Stomach (tissue), 4 donors: ENCODE data around the gene PLEKHF1.

ENCODE experiments used
- EP300 ChIP-seq: sonication (generic); formaldehyde crosslinking; IDR thresholded peaks from one replicate; pipeline ENCODE4 v1.6.1; 2017; ENCODE audit warnings: antibody characterized with exemption
- POLR2A ChIP-seq, 4 donors: fragments of 450-650 bp; IDR thresholded peaks; one replicate each; pipeline ENCODE4 v1.6.1; 2016; ENCODE audit warnings: antibody characterized with exemption in 4 of 4, control low read depth in 2 of 4, mild to moderate bottlenecking in 1 of 4, moderate library complexity in 1 of 4
- POLR2AphosphoS5 ChIP-seq, 3 donors: sonication (generic); formaldehyde crosslinking; IDR thresholded peaks; one replicate each; pipeline ENCODE4 v1.6.1; 2016; ENCODE audit warnings: antibody characterized with exemption in 3 of 3
- TF ChIP-seq, protein P1 (sequence below), 7 experiments: fragments of 450-650 bp in 4 of 7; fragments of 200-600 bp in 3 of 7; sonication (generic) in 3 of 7; IDR thresholded peaks; one replicate each; pipeline ENCODE4 v1.5.1; 2016 to 2019; ENCODE audit warnings: antibody characterized with exemption in 7 of 7, control low read depth in 2 of 7, mild to moderate bottlenecking in 1 of 7

DNA sequence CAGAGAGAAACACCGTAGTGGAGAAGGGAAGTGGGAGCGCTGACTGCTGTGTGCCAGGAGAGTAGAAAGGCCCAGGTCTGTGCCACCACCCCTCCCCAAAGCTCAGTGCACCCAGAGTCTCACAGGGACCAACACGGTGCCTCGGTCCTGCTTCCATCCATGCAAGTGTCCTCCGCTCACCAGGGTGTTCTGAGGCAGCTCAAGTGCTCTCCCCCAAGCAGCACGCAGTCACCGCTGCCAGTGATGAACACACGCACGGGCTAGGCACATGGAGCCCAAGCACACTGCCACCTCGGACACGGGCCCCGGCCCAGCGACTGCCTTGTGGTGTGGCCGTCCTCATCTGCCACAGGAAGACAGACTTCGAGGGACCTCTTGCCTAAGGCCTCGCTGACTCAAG, 48.7 kb upstream of the PLEKHF1 start:
- TF ChIP-seq POLR2AphosphoS5 (IDR thresholded peaks at IDR 0.05): no peak
- TF ChIP-seq, protein P1, sequence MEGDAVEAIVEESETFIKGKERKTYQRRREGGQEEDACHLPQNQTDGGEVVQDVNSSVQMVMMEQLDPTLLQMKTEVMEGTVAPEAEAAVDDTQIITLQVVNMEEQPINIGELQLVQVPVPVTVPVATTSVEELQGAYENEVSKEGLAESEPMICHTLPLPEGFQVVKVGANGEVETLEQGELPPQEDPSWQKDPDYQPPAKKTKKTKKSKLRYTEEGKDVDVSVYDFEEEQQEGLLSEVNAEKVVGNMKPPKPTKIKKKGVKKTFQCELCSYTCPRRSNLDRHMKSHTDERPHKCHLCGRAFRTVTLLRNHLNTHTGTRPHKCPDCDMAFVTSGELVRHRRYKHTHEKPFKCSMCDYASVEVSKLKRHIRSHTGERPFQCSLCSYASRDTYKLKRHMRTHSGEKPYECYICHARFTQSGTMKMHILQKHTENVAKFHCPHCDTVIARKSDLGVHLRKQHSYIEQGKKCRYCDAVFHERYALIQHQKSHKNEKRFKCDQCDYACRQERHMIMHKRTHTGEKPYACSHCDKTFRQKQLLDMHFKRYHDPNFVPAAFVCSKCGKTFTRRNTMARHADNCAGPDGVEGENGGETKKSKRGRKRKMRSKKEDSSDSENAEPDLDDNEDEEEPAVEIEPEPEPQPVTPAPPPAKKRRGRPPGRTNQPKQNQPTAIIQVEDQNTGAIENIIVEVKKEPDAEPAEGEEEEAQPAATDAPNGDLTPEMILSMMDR (IDR thresholded peaks at IDR 0.05): no peak
- TF ChIP-seq POLR2A (IDR thresholded peaks at IDR 0.05): no peak
- no peak for TF ChIP-seq EP300
